H1 (cell line): ENCODE data around the gene PLXNA3. TPM values are rescaled to one million over a fixed set of nuclear protein-coding genes. Genes with fewer than 3 reads are reported as not detected.

Source experiments
- CTCF ChIA-PET: fragments of 300-600 bp; sonication (Branson Sonifier 250); formaldehyde crosslinking; loops from one replicate; lab custom pipeline; 2021; ENCODE audit not compliant: partially characterized antibody; lab: Charles Lee
- POLR2A ChIA-PET: fragments of 300-600 bp; sonication (Branson Sonifier 250); formaldehyde crosslinking; loops from one replicate; lab custom pipeline; 2021; ENCODE audit warnings: inconsistent platforms; ENCODE audit not compliant: partially characterized antibody; lab: Charles Lee
- DNase-seq, 2 experiments: peaks; one replicate each; pipeline versions ENCODE4 v3.0.0 to v3.0.0-alpha.2; 2010 to 2022; ENCODE audit warnings: low spot score in 2 of 2, low read depth in 1 of 2, mixed read lengths in 1 of 2
- FAIRE-seq: peaks from 2 replicates; lab custom pipeline; 2011; peaks lifted over from hg19 to GRCh38; lab: Jason Lieb, UNC
- H2AFZ ChIP-seq: 2 replicates; pipeline ENCODE4 v1.8.1; 2012; ENCODE audit warnings: low read length, inconsistent platforms
- H2AK5ac ChIP-seq: 2 replicates; pipeline ENCODE4 v1.6.1; 2013; ENCODE audit warnings: low read depth, low read length
- H2BK120ac ChIP-seq: replicated peaks from 2 replicates; pipeline ENCODE3; 2013; ENCODE audit warnings: low read depth, low read length, inconsistent platforms
- H2BK12ac ChIP-seq: 2 replicates; pipeline ENCODE4 v1.6.1; 2013; ENCODE audit warnings: low read depth, low read length
- H2BK15ac ChIP-seq: 2 replicates; pipeline ENCODE4 v1.6.1; 2013; ENCODE audit warnings: low read length
- H2BK20ac ChIP-seq: 2 replicates; pipeline ENCODE4 v1.6.1; 2013; ENCODE audit warnings: low read length
- H2BK5ac ChIP-seq: 2 replicates; pipeline ENCODE4 v1.6.1; 2013; ENCODE audit warnings: low read depth, low read length
- H3K14ac ChIP-seq: 2 replicates; pipeline ENCODE4 v1.6.1; 2013; ENCODE audit warnings: inconsistent platforms; ENCODE audit not compliant: insufficient read length
- H3K18ac ChIP-seq: 2 replicates; pipeline ENCODE4 v1.6.1; 2013; ENCODE audit warnings: low read length; ENCODE audit errors: extremely low read depth
- H3K23ac ChIP-seq: 2 replicates; pipeline ENCODE4 v1.6.1; 2013; ENCODE audit warnings: inconsistent platforms; ENCODE audit not compliant: insufficient read length
- H3K23me2 ChIP-seq: 2 replicates; pipeline ENCODE4 v1.6.1; 2013; ENCODE audit warnings: low read depth, low read length
- H3K27ac ChIP-seq: 2 replicates; pipeline ENCODE4 v1.6.1; 2011; ENCODE audit warnings: low read depth, low read length, inconsistent platforms
- H3K27me3 ChIP-seq, 4 experiments: replicated peaks in 1 of 4; 1 replicate in 1 of 4; 2 replicates in 3 of 4; pipeline versions ENCODE4 v1.6.1 to v1.8.1; 2011 to 2013; ENCODE audit warnings: low read length in 3 of 4, mild to moderate bottlenecking in 3 of 4, inconsistent platforms in 2 of 4, mixed read lengths in 2 of 4, moderate library complexity in 1 of 4; ENCODE audit not compliant: control insufficient read depth in 3 of 4, insufficient read depth in 3 of 4; ENCODE audit errors: extremely low read depth in 1 of 4
- H3K36me3 ChIP-seq, 4 experiments: 2 replicates each; pipeline versions ENCODE4 v1.6.1 to v1.8.1; 2011 to 2013; ENCODE audit warnings: mild to moderate bottlenecking in 4 of 4, low read length in 3 of 4, moderate library complexity in 2 of 4, control low read depth in 1 of 4, inconsistent platforms in 1 of 4; ENCODE audit not compliant: insufficient read depth in 4 of 4, control insufficient read depth in 2 of 4
- H3K4ac ChIP-seq: replicated peaks from 2 replicates; pipeline ENCODE3; 2013; ENCODE audit warnings: low read length, low read depth, mixed read lengths, inconsistent platforms; ENCODE audit not compliant: insufficient read length
- H3K4me1 ChIP-seq, 4 experiments: replicated peaks in 1 of 4; 1 replicate in 1 of 4; 2 replicates in 3 of 4; pipeline versions ENCODE4 v1.6.1 to v1.8.1; 2011 to 2013; ENCODE audit warnings: low read length in 3 of 4, inconsistent platforms in 2 of 4, mixed read lengths in 1 of 4; ENCODE audit not compliant: insufficient read depth in 4 of 4, control insufficient read depth in 3 of 4
- H3K4me2 ChIP-seq, 2 experiments: 2 replicates each; pipeline versions ENCODE4 v1.6.1 to v1.8.1; 2011 to 2013; ENCODE audit warnings: low read depth in 2 of 2, low read length in 2 of 2, control low read depth in 1 of 2, inconsistent platforms in 1 of 2, mild to moderate bottlenecking in 1 of 2; ENCODE audit not compliant: insufficient read depth in 1 of 2
- H3K4me3 ChIP-seq, 4 experiments: fragments of 200-600, 300-600 bp in 1 of 4; sonication (generic), shearing (Covaris generic), sonication (Bioruptor Twin) in 1 of 4; 2 replicates each; pipeline versions ENCODE4 v1.5.1 to v1.8.1; 2011 to 2016; ENCODE audit warnings: low read length in 4 of 4, low read depth in 3 of 4, control low read depth in 2 of 4, inconsistent platforms in 2 of 4, mild to moderate bottlenecking in 2 of 4, mixed read lengths in 1 of 4, moderate library complexity in 1 of 4; ENCODE audit not compliant: insufficient read depth in 2 of 4; ENCODE audit errors: extremely low read depth in 1 of 4
- H3K56ac ChIP-seq: replicated peaks from 2 replicates; pipeline ENCODE3; 2013; ENCODE audit warnings: low read depth, mild to moderate bottlenecking, mixed read lengths, low read length, inconsistent platforms; ENCODE audit not compliant: insufficient read length
- H3K79me1 ChIP-seq: 2 replicates; pipeline ENCODE4 v1.6.1; 2013; ENCODE audit warnings: low read depth, low read length, control low read depth
- H3K79me2 ChIP-seq, 2 experiments: 2 replicates each; pipeline versions ENCODE4 v1.6.1 to v1.8.1; 2012 to 2013; ENCODE audit warnings: low read length in 2 of 2, mild to moderate bottlenecking in 2 of 2, inconsistent platforms in 1 of 2; ENCODE audit not compliant: insufficient read depth in 2 of 2, control insufficient read depth in 1 of 2
- H3K9ac ChIP-seq, 4 experiments: replicated peaks in 1 of 4; 1 replicate in 1 of 4; 2 replicates in 3 of 4; pipeline versions ENCODE4 v1.6.1 to v1.8.1; 2011 to 2013; ENCODE audit warnings: low read depth in 3 of 4, low read length in 3 of 4, control low read depth in 2 of 4, mild to moderate bottlenecking in 2 of 4, moderate library complexity in 2 of 4, inconsistent platforms in 1 of 4; ENCODE audit errors: extremely low read depth in 1 of 4
- H3K9me3 ChIP-seq, 2 experiments: 2 replicates each; pipeline versions ENCODE4 v1.6.1 to v1.8.1; 2012 to 2013; ENCODE audit warnings: mild to moderate bottlenecking in 2 of 2, moderate library complexity in 2 of 2, control low read depth in 1 of 2, inconsistent platforms in 1 of 2, low read depth in 1 of 2, low read length in 1 of 2, mixed read lengths in 1 of 2; ENCODE audit not compliant: insufficient read depth in 2 of 2
- H4K20me1 ChIP-seq, 2 experiments: replicated peaks in 1 of 2; 2 replicates each; pipeline versions ENCODE3 to v1.8.1; 2011 to 2013; ENCODE audit warnings: inconsistent platforms in 2 of 2, low read length in 2 of 2, mild to moderate bottlenecking in 1 of 2; ENCODE audit not compliant: insufficient read depth in 2 of 2, control insufficient read depth in 1 of 2
- H4K5ac ChIP-seq: 2 replicates; pipeline ENCODE4 v1.6.1; 2013; ENCODE audit warnings: low read length, low read depth, mixed read lengths, inconsistent platforms; ENCODE audit not compliant: insufficient read length
- H4K8ac ChIP-seq: 2 replicates; pipeline ENCODE4 v1.8.0; 2013; ENCODE audit warnings: mild to moderate bottlenecking, moderate library complexity, low read length, inconsistent platforms; ENCODE audit not compliant: insufficient read depth; ENCODE audit errors: extremely low read depth
- H4K91ac ChIP-seq: replicated peaks from 2 replicates; pipeline ENCODE3; 2013; ENCODE audit warnings: low read length, mixed read lengths, inconsistent platforms; ENCODE audit not compliant: insufficient read length
- EP300 ChIP-seq, 2 experiments: IDR thresholded peaks; 1 replicate in 1 of 2; 2 replicates in 1 of 2; pipeline ENCODE4 v1.6.1; 2011 to 2012; ENCODE audit warnings: low read depth in 2 of 2, low read length in 2 of 2, mild to moderate bottlenecking in 2 of 2, borderline replicate concordance in 1 of 2, inconsistent platforms in 1 of 2, moderate library complexity in 1 of 2
- HDAC6 ChIP-seq: IDR thresholded peaks from one replicate; pipeline ENCODE4 v1.7.1; 2012; ENCODE audit warnings: low read depth, mild to moderate bottlenecking, inconsistent platforms, low read length, moderate library complexity
- PHF8 ChIP-seq: fragments of 200-600 bp; sonication (generic); conservative IDR thresholded peaks from 2 replicates; pipeline ENCODE4 v1.7.1; 2012; ENCODE audit warnings: low read depth, mild to moderate bottlenecking, inconsistent platforms, low read length, moderate library complexity
- SAP30 ChIP-seq: fragments of 300-600 bp; sonication (generic); IDR thresholded peaks from 2 replicates; pipeline ENCODE4 v1.7.1; 2012; ENCODE audit warnings: low read length, moderate library complexity, mild to moderate bottlenecking, inconsistent platforms; ENCODE audit not compliant: insufficient read depth, insufficient replicate concordance
- WGBS, 2 experiments: shearing (Covaris generic) in 1 of 2; methylation state at CpG; one replicate each; pipeline versions ENCODE4 v1.1.6 to v1.1.7; 2013 to 2015; ENCODE audit warnings: low lambda C conversion rate in 2 of 2, mixed read lengths in 2 of 2, inconsistent platforms in 1 of 2, low coverage in 1 of 2, missing lambda C conversion rate in 1 of 2; ENCODE audit not compliant: insufficient replicate concordance in 2 of 2, insufficient coverage in 1 of 2, insufficient read length in 1 of 2; ENCODE audit errors: extremely low coverage in 1 of 2, missing lambda C conversion rate in 1 of 2; 5-methylcytosine and 5-hydroxymethylcytosine counted together
- polyA plus RNA-seq, 7 experiments: library from polyadenylated mRNA; depleted of rRNA in 3 of 7; stranded (reverse) in 5 of 7; unstranded in 2 of 7; fragments of >200 nt in 5 of 7; fragments of 200-250 nt in 2 of 7; gene quantifications; 1 replicate in 5 of 7; 2 replicates in 1 of 7; 4 replicates in 1 of 7; pipeline versions ENCODE4 v1.2.1 to v1.2.3, GENCODE V29; 2011 to 2013; ENCODE audit warnings: missing spikeins in 2 of 7, mixed read lengths in 2 of 7
- total RNA-seq: library from RNA; stranded (reverse); fragmentation: NEBNext Ultra II Directional; extraction: Animal tissue kit (Norgen Biotek cat#: 25700); gene quantifications from 2 replicates; pipeline ENCODE4 v1.2.1, GENCODE V29; 2021

Gene PLXNA3
- total and polyA plus RNA-seq, 2 of the 8 experiments (the other 6 are each of a cell fraction or from before 2014, with no cell fraction given): 10.7 to 18.2 TPM

- FAIRE-seq (no peak), DNase-seq (no peak)
- H3K56ac ChIP-seq: no peak overlapping the region
- peaks cover 2 to 11% (median 3%) of the 10 kb centered on the region in 4 experiments; a peak in 4 of 7 replicates for H3K4me1 ChIP-seq
- ChIA-PET CTCF (interaction anchor here (1.1 kb wide), 1 partner anchor 28 kb away, joined by 4 read pairs; no protein-coding TSS in a partner anchor), POLR2A (interaction anchor here (0.7 to 6.4 kb wide), 5 partner anchors 9 to 45 kb away, joined by 3 to 124 read pairs (median 4); partner anchors contain the start of gene RPL10)
- no peak overlapping the region for H3K27ac ChIP-seq
- H2BK20ac ChIP-seq: no peak overlapping the region
- no peak overlapping the region for H2BK15ac ChIP-seq
- H3K79me2 ChIP-seq: no peaks in the 10 kb centered on the region
- H2BK120ac ChIP-seq: no peak overlapping the region
- no peak overlapping the region for H3K23ac ChIP-seq
- no peaks in the 10 kb centered on the region for H4K20me1 ChIP-seq
- H2AFZ ChIP-seq: 0 out of 2 replicates have a peak overlapping the region, but pooled peaks have one; percentile 62
- no peak overlapping the region for H3K4ac ChIP-seq
- no peak overlapping the region for H2AK5ac ChIP-seq
- 0% methylated on average over 1 of the region's 4 CpGs; no CpG with 5 or more reads in 1 of the 2 experiments for WGBS, 2 experiments
- no peak overlapping the region for H2BK12ac ChIP-seq
- H3K4me3 ChIP-seq: peak overlapping the region; percentile 47 to 69 (median 62); a peak in 7 of 8 replicates
- H3K9me3 ChIP-seq: no peaks in the 10 kb centered on the region
- H2BK5ac ChIP-seq: no peak overlapping the region
- H3K79me1 ChIP-seq: no peaks in the 10 kb centered on the region
- H3K18ac ChIP-seq: no peak overlapping the region
- H3K4me2 ChIP-seq: peak overlapping the region; percentile 44 to 65
- no peak overlapping the region for H4K5ac ChIP-seq
- H4K91ac ChIP-seq: no peak overlapping the region
- H3K23me2 ChIP-seq: no peaks in the 10 kb centered on the region
- H4K8ac ChIP-seq: no peak overlapping the region
- no peaks in the 10 kb centered on the region for H3K27me3 ChIP-seq
- H3K36me3 ChIP-seq: peaks cover 0 to 5% (median 0%) of the 10 kb centered on the region in 4 experiments; a peak in 1 of 8 replicates
- no peak overlapping the region for H3K14ac ChIP-seq
- no peak overlapping the region for H3K9ac ChIP-seq
- TF ChIP-seq SAP30: no peak
- TF ChIP-seq HDAC6: no peak
- no peak for TF ChIP-seq PHF8
- TF ChIP-seq EP300 (IDR thresholded peaks at IDR 0.05; ENCODE audit: borderline replicate concordance in 1 of 2, low read depth in 2 of 2, low read length in 2 of 2): no peak
These were observed 45.6 kb upstream of the PLXNA3 start for GRCh38 chrX:154412468-154412867.
